ENCODE results near the gene HS3ST3B1.

DNA sequence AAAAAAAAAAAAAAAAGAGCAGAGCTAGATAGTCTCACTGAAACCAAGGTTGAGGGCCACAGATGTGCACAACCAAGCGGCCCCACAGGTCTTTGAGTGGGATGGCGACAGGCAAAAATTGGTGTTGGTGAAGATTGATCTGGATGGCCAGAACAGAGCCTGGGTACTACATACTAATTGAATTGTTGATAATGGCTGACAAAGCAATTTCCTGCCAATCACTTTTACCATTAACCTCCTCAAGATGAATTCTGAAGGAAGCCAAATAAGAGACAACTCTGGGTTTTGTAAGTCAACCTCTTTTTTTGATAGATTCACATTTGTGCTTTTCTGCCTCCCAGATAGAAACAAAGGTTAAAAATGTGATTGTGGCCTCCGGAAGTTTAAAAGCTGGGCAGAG, 19.4 kb upstream of the HS3ST3B1 start:
- TF ChIP-seq, protein P1, sequence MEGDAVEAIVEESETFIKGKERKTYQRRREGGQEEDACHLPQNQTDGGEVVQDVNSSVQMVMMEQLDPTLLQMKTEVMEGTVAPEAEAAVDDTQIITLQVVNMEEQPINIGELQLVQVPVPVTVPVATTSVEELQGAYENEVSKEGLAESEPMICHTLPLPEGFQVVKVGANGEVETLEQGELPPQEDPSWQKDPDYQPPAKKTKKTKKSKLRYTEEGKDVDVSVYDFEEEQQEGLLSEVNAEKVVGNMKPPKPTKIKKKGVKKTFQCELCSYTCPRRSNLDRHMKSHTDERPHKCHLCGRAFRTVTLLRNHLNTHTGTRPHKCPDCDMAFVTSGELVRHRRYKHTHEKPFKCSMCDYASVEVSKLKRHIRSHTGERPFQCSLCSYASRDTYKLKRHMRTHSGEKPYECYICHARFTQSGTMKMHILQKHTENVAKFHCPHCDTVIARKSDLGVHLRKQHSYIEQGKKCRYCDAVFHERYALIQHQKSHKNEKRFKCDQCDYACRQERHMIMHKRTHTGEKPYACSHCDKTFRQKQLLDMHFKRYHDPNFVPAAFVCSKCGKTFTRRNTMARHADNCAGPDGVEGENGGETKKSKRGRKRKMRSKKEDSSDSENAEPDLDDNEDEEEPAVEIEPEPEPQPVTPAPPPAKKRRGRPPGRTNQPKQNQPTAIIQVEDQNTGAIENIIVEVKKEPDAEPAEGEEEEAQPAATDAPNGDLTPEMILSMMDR (IDR thresholded peaks at IDR 0.05): no peak
- TF ChIP-seq POLR2AphosphoS5 (IDR thresholded peaks at IDR 0.05; ENCODE audit: low read depth, low read length) (no peak), SIN3A (IDR thresholded peaks at IDR 0.05; ENCODE audit: borderline replicate concordance, insufficient read depth, low read depth, low read length) (no peak), REST (IDR thresholded peaks at IDR 0.05; ENCODE audit: insufficient read depth in 1 of 2, low read depth in 2 of 2, low read length in 1 of 2) (no peak), TCF7L2 (IDR thresholded peaks at IDR 0.05; ENCODE audit: low read depth, low read length) (no peak)

Data from Panc1 (cell line).